ENCODE data around the gene ASGR2.

DNA sequence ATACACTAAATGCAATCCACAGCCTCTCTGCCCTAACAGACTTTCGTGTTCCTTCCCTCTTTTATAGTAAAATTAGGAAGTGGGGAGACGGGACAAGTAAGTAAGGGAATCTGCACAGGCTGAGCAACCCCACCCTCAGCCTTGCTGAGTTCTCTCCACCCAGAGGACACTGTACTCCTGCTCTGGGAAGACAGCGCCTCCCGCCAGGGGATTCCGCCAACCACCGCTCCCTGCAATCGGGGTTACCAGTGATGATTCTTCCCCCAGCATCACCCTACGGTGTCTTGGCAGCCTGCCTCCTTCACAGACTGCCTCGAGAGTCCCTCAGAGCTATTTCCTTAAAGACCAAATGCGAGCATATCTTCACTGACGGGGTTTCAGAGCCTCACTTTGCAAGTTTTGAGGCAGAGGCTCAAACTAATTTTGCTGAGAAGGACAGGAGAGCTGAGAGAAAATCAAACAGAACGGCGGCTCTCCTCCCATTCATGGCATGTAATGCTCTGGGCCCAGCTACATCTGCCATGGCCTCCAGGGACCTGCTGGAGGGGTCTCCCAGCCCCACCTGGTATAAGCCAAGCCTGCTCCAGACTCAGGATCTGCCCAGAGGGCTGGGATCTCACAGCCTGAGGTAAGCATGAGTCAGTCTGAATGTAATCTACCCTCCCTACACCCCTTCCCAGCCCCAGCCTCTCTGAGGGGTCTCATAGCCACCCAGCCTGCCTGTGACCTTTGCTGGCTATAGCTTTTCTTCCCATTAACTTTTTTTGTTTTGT, 22.7 kb upstream of the ASGR2 start:
- TF ChIP-seq, protein P1, sequence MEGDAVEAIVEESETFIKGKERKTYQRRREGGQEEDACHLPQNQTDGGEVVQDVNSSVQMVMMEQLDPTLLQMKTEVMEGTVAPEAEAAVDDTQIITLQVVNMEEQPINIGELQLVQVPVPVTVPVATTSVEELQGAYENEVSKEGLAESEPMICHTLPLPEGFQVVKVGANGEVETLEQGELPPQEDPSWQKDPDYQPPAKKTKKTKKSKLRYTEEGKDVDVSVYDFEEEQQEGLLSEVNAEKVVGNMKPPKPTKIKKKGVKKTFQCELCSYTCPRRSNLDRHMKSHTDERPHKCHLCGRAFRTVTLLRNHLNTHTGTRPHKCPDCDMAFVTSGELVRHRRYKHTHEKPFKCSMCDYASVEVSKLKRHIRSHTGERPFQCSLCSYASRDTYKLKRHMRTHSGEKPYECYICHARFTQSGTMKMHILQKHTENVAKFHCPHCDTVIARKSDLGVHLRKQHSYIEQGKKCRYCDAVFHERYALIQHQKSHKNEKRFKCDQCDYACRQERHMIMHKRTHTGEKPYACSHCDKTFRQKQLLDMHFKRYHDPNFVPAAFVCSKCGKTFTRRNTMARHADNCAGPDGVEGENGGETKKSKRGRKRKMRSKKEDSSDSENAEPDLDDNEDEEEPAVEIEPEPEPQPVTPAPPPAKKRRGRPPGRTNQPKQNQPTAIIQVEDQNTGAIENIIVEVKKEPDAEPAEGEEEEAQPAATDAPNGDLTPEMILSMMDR (IDR thresholded peaks at IDR 0.05): no peak
- no peak for TF ChIP-seq POLR2A (IDR thresholded peaks at IDR 0.05)

All from adrenal gland (tissue), 5 donors.